ENCODE measurements around the gene ETNK2. TPM values are rescaled to one million over a fixed set of nuclear protein-coding genes. Genes with fewer than 3 reads are reported as not detected.

ETNK2 gene
- total RNA-seq, 6 donors from 2014 or later: 3.2 to 8.9 (median 6.0) TPM; not detected in 1

GRCh38 chr1:204087181-204087892, 64.5 kb downstream of the ETNK2 start:
- no peaks in the 10 kb centered on the region for H3K36me3 ChIP-seq
- peaks cover 91 to 95% (median 93%) of the 10 kb centered on the region in 4 donors for H3K4me1 ChIP-seq
- WGBS, 2 donors: 73 to 78% methylated on average over 4 to 8 of the region's 8 CpGs

GRCh38 chr1:204085876-204086275, 66.0 kb downstream of the ETNK2 start:
- no peak for ATAC-seq (ENCODE audit: low FRiP score in 2 of 2)
- DNase-seq: no peak
- no peak overlapping the region for H3K4me3 ChIP-seq
- 61 to 63% methylated on average over 7 of the region's 7 CpGs for WGBS, 2 donors
- no peaks in the 10 kb centered on the region for H3K27me3 ChIP-seq
- peaks cover 92 to 96% (median 94%) of the 10 kb centered on the region in 4 donors for H3K4me1 ChIP-seq
- no peaks in the 10 kb centered on the region for H3K9me3 ChIP-seq
- peak in 1 of 2 donors; percentile 10 for TF ChIP-seq POLR2AphosphoS5 (IDR thresholded peaks at IDR 0.05)
- no peak for TF ChIP-seq POLR2A (IDR thresholded peaks at IDR 0.05)
- peak overlapping the region; percentile 77 to 92 (median 90) for H3K27ac ChIP-seq
- no peaks in the 10 kb centered on the region for H3K36me3 ChIP-seq

More at GRCh38 chr1:204087181-204087892, 64.5 kb downstream of the ETNK2 start:
- H3K4me3 ChIP-seq: no peak overlapping the region
- H3K9me3 ChIP-seq: no peaks in the 10 kb centered on the region
- peak overlapping the region; percentile 77 to 92 (median 90) for H3K27ac ChIP-seq
- DNase-seq (no peak), ATAC-seq (ENCODE audit: low FRiP score in 2 of 2) (no peak)
- H3K27me3 ChIP-seq: no peaks in the 10 kb centered on the region
- TF ChIP-seq POLR2A (IDR thresholded peaks at IDR 0.05) (no peak), CTCF (IDR thresholded peaks at IDR 0.05) (no peak)

GRCh38 chr1:204084247-204084772, 67.5 kb downstream of the ETNK2 start:
- Histone ChIP-seq H3K36me3 (no peaks in the 10 kb centered on the region), H3K27me3 (no peaks in the 10 kb centered on the region), H3K4me1 (peaks cover 92 to 98% (median 94%) of the 10 kb centered on the region in 4 donors), H3K4me3 (no peak overlapping the region), H3K27ac (peak overlapping the region; percentile 82 to 92 (median 92)), H3K9me3 (no peaks in the 10 kb centered on the region)
- no peak for TF ChIP-seq CTCF (IDR thresholded peaks at IDR 0.05)
- peak in 1 of 4 donors; percentile 36 for TF ChIP-seq POLR2A (IDR thresholded peaks at IDR 0.05)
- peak in 1 of 2 donors; percentile 22 for TF ChIP-seq POLR2AphosphoS5 (IDR thresholded peaks at IDR 0.05)
- no peak for TF ChIP-seq EP300 (IDR thresholded peaks at IDR 0.05)
- WGBS, 2 donors: 43 to 61% methylated on average over 1 to 3 of the region's 4 CpGs
- peak; percentile 77 to 82 for DNase-seq
- peak; percentile 2 to 16 for ATAC-seq (ENCODE audit: low FRiP score in 2 of 2)

GRCh38 chr1:204083491-204083890, 68.4 kb downstream of the ETNK2 start:
- no peak for TF ChIP-seq POLR2A (IDR thresholded peaks at IDR 0.05)
- no peak for TF ChIP-seq EP300 (IDR thresholded peaks at IDR 0.05)
- no peak for TF ChIP-seq POLR2AphosphoS5 (IDR thresholded peaks at IDR 0.05)
- no peak for TF ChIP-seq CTCF (IDR thresholded peaks at IDR 0.05)
- no peak overlapping the region for H3K4me3 ChIP-seq
- no peak for ATAC-seq (ENCODE audit: low FRiP score in 2 of 2)
- DNase-seq: no peak
- peaks cover 93 to 100% (median 97%) of the 10 kb centered on the region in 4 donors for H3K4me1 ChIP-seq
- no peaks in the 10 kb centered on the region for H3K9me3 ChIP-seq
- peak overlapping the region; percentile 82 to 92 (median 92) for H3K27ac ChIP-seq
- H3K27me3 ChIP-seq: no peaks in the 10 kb centered on the region
- whole genome bisulfite sequencing, 2 donors: 72 to 87% methylated on average over 7 of the region's 7 CpGs
- no peaks in the 10 kb centered on the region for H3K36me3 ChIP-seq

- no peaks in the 10 kb centered on the region for H3K36me3 ChIP-seq
- H3K4me1 ChIP-seq: peaks cover 94 to 99% (median 95%) of the 10 kb centered on the region in 4 donors
- ATAC-seq (ENCODE audit: low FRiP score in 2 of 2): no peak
- WGBS, 2 donors: 68 to 70% methylated on average over 7 to 8 of the region's 8 CpGs
- peak overlapping the region in 2 of 4 donors; percentile 0 to 7 for H3K4me3 ChIP-seq
- no peaks in the 10 kb centered on the region for H3K9me3 ChIP-seq
- peak overlapping the region; percentile 82 to 92 (median 92) for H3K27ac ChIP-seq
- H3K27me3 ChIP-seq: no peaks in the 10 kb centered on the region
- peak in 1 of 2 donors; percentile 21 for DNase-seq
- TF ChIP-seq POLR2A (IDR thresholded peaks at IDR 0.05): no peak
- TF ChIP-seq EP300 (IDR thresholded peaks at IDR 0.05): no peak
- no peak for TF ChIP-seq CTCF (IDR thresholded peaks at IDR 0.05)
- no peak for TF ChIP-seq POLR2AphosphoS5 (IDR thresholded peaks at IDR 0.05)
Observed at GRCh38 chr1:204081791-204082513, 69.9 kb downstream of the ETNK2 start.

Data from upper lobe of left lung (tissue), 6 donors.